Measurements from ENCODE around the gene ATM.

GRCh38 chr11:108220721-108221336 is 2.0 kb upstream of the ATM start:
- TF ChIP-seq, protein P1, sequence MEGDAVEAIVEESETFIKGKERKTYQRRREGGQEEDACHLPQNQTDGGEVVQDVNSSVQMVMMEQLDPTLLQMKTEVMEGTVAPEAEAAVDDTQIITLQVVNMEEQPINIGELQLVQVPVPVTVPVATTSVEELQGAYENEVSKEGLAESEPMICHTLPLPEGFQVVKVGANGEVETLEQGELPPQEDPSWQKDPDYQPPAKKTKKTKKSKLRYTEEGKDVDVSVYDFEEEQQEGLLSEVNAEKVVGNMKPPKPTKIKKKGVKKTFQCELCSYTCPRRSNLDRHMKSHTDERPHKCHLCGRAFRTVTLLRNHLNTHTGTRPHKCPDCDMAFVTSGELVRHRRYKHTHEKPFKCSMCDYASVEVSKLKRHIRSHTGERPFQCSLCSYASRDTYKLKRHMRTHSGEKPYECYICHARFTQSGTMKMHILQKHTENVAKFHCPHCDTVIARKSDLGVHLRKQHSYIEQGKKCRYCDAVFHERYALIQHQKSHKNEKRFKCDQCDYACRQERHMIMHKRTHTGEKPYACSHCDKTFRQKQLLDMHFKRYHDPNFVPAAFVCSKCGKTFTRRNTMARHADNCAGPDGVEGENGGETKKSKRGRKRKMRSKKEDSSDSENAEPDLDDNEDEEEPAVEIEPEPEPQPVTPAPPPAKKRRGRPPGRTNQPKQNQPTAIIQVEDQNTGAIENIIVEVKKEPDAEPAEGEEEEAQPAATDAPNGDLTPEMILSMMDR (IDR thresholded peaks at IDR 0.05) = no peak
- TF ChIP-seq POLR2A (IDR thresholded peaks at IDR 0.05) = no peak
- TF ChIP-seq POLR2AphosphoS5 (IDR thresholded peaks at IDR 0.05) = no peak
- no peak for TF ChIP-seq EP300 (IDR thresholded peaks at IDR 0.05; ENCODE audit: low read depth)
